ENCODE data around the gene NPIPB6.

NPIPB6 gene

GRCh38 chr16:28324235-28324886 is 38.9 kb downstream of the NPIPB6 start:
- no peak for DNase-seq (ENCODE audit: low spot score)

GRCh38 chr16:28321700-28322411 is 41.5 kb downstream of the NPIPB6 start:
- DNase-seq (ENCODE audit: low spot score) = no peak

GRCh38 chr16:28320741-28321140 is 42.6 kb downstream of the NPIPB6 start:
- no peak for DNase-seq (ENCODE audit: low spot score)

GRCh38 chr16:28320023-28320561 is 43.2 kb downstream of the NPIPB6 start:
- DNase-seq (ENCODE audit: low spot score) = no peak

GRCh38 chr16:28319476-28320022 is 43.8 kb downstream of the NPIPB6 start:
- no peak for DNase-seq (ENCODE audit: low spot score)

- no peak for DNase-seq (ENCODE audit: low spot score)
Observed at GRCh38 chr16:28318042-28318744, 45.1 kb downstream of the NPIPB6 start.

- no peak for DNase-seq (ENCODE audit: low spot score)
Observed at GRCh38 chr16:28317040-28317880, 46.0 kb downstream of the NPIPB6 start.

GRCh38 chr16:28316054-28316453 is 47.3 kb downstream of the NPIPB6 start:
- no peak for DNase-seq (ENCODE audit: low spot score)

GRCh38 chr16:28313587-28313986 is 49.7 kb downstream of the NPIPB6 start:
- no peak for DNase-seq (ENCODE audit: low spot score)

- DNase-seq (ENCODE audit: low spot score) = no peak
Observed at GRCh38 chr16:28312327-28312726, 51.0 kb downstream of the NPIPB6 start.

GRCh38 chr16:28311913-28312312 is 51.4 kb downstream of the NPIPB6 start:
- DNase-seq (ENCODE audit: low spot score) = no peak

GRCh38 chr16:28311413-28311812 is 51.9 kb downstream of the NPIPB6 start:
- DNase-seq (ENCODE audit: low spot score) = no peak

- no peak for DNase-seq (ENCODE audit: low spot score)
Observed at GRCh38 chr16:28310796-28311195, 52.5 kb downstream of the NPIPB6 start.

- no peak for DNase-seq (ENCODE audit: low spot score)
Observed at GRCh38 chr16:28309811-28310311, 53.4 kb downstream of the NPIPB6 start.

GRCh38 chr16:28308794-28309584 is 54.3 kb downstream of the NPIPB6 start:
- no peak for DNase-seq (ENCODE audit: low spot score)

GRCh38 chr16:28307936-28308335 is 55.4 kb downstream of the NPIPB6 start:
- DNase-seq (ENCODE audit: low spot score) = no peak

- DNase-seq (ENCODE audit: low spot score) = no peak
Observed at GRCh38 chr16:28304214-28304613, 59.1 kb downstream of the NPIPB6 start.

- no peak for DNase-seq (ENCODE audit: low spot score)
Observed at GRCh38 chr16:28303132-28303531, 60.2 kb downstream of the NPIPB6 start.

- DNase-seq (ENCODE audit: low spot score) = no peak
Observed at GRCh38 chr16:28301620-28302019, 61.7 kb downstream of the NPIPB6 start.

GRCh38 chr16:28301154-28301553 is 62.2 kb downstream of the NPIPB6 start:
- DNase-seq (ENCODE audit: low spot score) = no peak

- DNase-seq (ENCODE audit: low spot score) = no peak
Observed at GRCh38 chr16:28300327-28300726, 63.0 kb downstream of the NPIPB6 start.

All from left forelimb (tissue), 1 donor.